ENCODE data around the gene DACT3. TPM values are rescaled to one million over a fixed set of nuclear protein-coding genes. Genes with fewer than 3 reads are reported as not detected.

Gene DACT3
- polyA plus RNA-seq, 12 donors: 9.8 to 25.7 (median 16.3) TPM; not detected in 1

- DNase-seq: no peak
Measured at GRCh38 chr19:46615966-46616365, 45.0 kb downstream of the DACT3 start.

- peak; percentile 85 for DNase-seq
Measured at GRCh38 chr19:46614114-46614722, 46.8 kb downstream of the DACT3 start.

GRCh38 chr19:46613525-46613924 lies 47.5 kb downstream of the DACT3 start:
- no peak for DNase-seq

GRCh38 chr19:46611776-46612175 lies 49.2 kb downstream of the DACT3 start:
- DNase-seq: no peak

- no peak for DNase-seq
Measured at GRCh38 chr19:46610851-46611770, 49.9 kb downstream of the DACT3 start.

- no peak for DNase-seq
Measured at GRCh38 chr19:46610413-46610775, 50.6 kb downstream of the DACT3 start.

GRCh38 chr19:46609511-46610412 lies 51.2 kb downstream of the DACT3 start:
- DNase-seq: no peak

- no peak for DNase-seq
Measured at GRCh38 chr19:46608581-46609345, 52.2 kb downstream of the DACT3 start.

- no peak for DNase-seq
Measured at GRCh38 chr19:46608178-46608577, 52.8 kb downstream of the DACT3 start.

GRCh38 chr19:46607448-46607841 lies 53.5 kb downstream of the DACT3 start:
- no peak for DNase-seq

GRCh38 chr19:46606681-46607447 lies 54.1 kb downstream of the DACT3 start:
- DNase-seq: no peak

- DNase-seq: no peak
Measured at GRCh38 chr19:46606019-46606418, 55.0 kb downstream of the DACT3 start.

- no peak for DNase-seq
Measured at GRCh38 chr19:46605356-46605821, 55.6 kb downstream of the DACT3 start.

GRCh38 chr19:46604781-46605355 lies 56.1 kb downstream of the DACT3 start:
- DNase-seq: no peak

GRCh38 chr19:46603752-46604231 lies 57.2 kb downstream of the DACT3 start:
- no peak for DNase-seq

GRCh38 chr19:46603195-46603637 lies 57.8 kb downstream of the DACT3 start:
- DNase-seq: no peak

GRCh38 chr19:46602392-46603194 lies 58.4 kb downstream of the DACT3 start:
- no peak for DNase-seq

- DNase-seq: no peak
Measured at GRCh38 chr19:46601318-46602224, 59.4 kb downstream of the DACT3 start, which contains the start of gene CALM3. CALM3 (plus strand) TSS chr19:46601330; CDS start chr19:46601435, 105 bp downstream.
